Left forelimb (tissue), 1 donor: ENCODE measurements around the gene LMF1.

Source experiments
- DNase-seq: peaks from one replicate; pipeline ENCODE4 v3.0.0-alpha.2; 2018; ENCODE audit warnings: low spot score

The LMF1 gene

DNA sequence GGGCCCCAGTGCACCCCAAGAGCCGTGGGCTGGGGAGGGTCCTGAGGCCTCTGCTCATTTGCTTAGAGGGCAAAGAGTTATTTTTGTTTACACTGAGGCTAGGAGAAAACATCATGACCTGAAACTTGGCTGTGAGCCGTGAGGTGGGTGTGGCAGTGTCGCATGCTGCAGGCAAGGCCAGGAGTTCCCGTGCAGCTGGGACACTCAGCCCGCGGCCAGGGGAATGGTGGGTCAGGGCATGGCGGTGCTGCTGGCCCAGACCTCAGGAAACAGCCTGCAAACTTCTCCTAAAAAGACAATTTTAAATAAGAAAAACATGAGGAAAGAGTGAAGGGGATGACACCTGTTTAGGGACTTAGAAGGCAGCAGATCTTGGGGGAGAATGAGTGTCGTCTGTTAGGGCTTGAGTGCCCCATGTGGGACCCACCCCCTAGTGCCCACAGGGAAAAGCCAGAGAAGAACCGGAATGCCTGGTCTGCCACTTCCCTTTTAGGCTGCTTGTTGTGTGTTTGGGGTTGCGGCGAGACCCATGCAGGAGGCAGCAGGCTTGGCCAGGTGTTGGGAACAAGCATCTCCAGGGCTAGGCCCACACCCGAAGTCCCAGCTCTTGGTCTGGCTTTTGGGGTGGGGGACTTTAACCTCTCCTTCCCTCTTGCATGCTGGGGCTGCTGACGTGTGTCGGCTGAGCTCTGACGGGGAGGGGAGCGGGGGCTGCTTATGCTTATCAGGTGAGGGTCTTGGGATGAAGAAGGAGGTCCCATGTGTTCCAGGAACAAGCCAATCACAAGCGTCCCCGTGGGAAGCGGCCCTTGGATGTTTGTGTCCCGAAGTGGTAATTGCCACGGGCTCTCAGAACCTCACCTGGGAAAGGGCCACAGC, 89.3 kb downstream of the LMF1 start:
- no peak for DNase-seq

DNA sequence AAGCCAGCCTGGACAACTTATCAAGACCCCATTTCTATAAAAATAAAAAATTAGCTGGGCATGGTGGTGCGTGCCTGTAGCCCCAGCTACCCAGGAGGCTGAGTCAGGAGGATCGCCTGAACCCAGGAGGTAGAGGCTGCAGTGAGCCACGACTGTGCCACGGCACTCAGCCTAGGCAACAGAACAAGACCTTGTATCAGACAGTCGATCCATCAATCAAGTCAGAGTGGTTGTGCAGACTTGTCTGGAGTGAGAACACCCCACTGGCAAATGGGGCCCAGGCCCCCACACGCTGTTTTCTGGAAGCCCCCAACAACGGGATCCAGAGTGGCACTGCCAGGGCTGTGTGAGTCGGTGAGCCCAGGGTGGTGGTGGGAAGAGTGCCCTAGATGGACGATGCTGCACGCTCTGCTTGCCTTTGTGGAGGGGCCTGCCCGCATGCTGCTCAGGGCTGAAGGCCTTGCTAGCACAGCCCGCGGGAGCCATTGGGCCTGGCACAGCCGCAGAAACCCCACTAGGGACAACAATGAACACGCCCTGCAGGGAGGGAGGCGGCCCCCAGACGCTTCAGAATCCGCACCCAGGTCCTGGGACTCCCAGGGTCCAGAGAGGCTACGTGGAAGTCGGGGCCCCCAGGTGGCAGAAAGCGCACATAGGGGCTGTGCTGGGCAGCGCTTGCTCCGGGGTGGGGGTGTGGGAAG, 90.2 kb downstream of the LMF1 start:
- DNase-seq, result no peak

DNA sequence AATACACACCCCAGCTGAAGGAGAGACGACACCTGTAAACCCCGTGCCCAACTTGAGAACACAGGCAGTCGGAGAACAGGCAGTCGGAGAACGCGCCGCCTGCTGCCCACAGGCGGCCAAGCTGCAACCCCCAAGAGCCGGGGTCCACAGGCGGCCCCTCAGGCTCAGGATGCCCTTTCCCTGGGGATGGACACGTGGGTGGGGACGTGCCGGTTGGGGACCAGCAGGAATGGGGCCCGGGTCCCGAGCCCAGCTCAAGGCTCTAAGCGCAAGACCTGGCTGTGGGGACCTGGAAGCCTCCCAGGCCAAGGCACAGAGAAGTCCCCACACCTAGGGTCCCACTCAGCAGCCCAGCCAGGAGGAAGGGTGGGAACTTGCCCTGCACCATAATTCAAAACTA, 90.8 kb downstream of the LMF1 start:
- no peak for DNase-seq

DNA sequence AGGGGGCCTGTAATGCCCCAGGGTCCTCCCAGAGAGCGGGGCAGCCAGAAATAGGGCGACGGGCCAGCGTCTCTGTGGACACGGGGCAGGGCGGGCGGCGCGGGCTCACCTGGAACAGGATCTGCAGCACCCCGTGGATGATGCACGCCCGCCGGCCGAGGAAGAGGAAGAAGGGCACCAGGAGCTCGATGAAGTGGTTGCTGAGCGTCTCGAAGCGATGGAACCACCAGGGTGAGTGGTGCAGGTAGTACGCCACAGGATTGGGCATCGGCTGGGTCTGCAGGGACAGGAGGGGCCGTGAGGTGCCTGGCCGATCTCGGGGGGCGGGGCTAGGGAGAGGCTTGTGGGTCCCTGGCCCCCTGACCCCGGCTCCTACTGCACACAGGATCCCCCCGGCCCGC, 91.3 kb downstream of the LMF1 start:
- no peak for DNase-seq

DNA sequence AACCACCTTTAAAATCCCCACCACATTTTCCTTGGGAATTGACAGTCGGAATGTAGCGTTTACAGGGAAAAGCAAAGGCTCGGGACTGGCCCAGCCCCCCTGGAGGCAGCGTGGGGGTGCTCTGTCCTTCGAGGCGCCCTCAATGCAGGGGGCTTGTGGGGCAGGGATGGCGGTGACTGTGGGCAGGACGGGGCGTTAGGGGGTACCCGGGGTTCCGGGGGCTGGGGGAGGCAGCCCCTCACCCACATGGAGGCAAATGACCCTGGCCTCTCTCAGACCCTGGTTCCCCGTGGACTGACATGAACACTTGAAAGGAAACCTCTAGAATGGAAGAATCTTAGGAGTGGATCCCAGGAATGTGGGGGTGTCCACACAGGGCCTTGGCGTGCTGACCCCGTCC, 91.9 kb downstream of the LMF1 start:
- no peak for DNase-seq

DNA sequence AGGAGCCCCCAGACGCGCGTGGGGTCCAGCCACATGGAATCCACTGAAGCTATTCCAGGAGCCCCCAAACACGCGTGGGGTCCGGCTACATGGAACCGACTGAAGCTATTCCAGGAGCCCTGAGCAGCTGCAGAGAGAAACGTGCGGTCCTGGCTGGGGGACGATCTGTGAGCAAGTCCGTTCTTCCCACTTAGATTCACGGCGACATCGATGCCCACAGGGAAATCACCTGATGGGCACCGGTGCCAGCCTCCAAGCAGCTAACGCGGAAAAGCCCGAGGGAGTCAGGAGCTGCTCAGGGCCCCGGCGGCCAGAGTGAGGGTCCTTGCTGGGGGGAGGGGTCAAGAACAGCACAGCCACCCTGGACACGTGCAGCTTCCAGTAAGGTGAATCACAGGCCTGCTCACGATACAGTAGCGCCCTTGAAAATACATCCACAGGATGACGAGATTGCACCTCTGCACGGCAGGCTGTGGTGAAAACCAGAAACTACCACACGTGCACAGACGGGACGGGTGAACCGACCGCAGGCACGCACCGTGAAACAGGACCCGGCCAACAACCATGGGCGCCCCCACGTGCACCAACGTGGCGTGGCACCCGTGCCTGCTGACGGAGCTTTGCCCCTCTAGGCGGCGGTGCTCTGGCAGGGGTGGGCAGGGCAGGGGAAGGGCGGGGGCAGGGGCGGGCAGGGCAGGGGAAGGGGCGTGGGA, 92.6 kb downstream of the LMF1 start:
- DNase-seq, result no peak

DNA sequence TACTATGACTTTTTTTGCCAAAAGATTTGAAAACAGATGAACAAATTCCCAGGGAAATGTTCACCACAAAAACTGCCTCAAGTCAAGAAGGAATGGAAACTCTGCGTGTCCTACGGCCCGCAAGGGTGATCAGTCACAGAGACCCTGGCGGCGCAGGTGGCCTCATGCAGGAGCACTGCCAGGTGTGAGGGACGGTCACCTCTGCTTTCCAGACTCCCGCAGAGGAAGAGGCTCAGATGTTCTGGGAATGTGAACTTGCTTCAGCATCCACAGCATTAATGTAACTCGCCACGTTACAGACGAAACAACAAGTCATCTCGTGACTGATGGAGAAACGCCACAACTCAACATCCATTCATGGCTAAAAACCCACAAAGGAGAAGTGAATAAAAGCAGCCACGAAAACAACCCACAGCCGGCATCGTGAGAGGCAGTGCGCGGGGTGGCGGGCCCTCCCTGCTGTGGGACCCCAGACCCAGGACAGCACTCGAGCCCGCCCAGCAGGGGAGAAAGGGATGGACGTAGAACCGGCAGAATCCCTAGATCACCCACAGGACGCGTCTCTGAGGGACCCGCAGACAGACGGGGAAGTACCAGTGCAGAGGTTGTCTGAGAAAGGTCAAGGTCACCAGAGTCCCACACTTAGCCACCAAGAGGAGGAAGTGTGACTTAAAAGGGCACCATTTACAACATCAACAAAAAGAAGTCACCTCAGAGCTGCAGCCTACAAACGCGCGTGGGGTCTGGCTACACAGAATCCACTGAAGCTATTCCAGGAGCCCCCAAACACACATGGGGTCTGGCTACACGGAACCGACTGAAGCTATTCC, 93.3 kb downstream of the LMF1 start:
- DNase-seq, result no peak

DNA sequence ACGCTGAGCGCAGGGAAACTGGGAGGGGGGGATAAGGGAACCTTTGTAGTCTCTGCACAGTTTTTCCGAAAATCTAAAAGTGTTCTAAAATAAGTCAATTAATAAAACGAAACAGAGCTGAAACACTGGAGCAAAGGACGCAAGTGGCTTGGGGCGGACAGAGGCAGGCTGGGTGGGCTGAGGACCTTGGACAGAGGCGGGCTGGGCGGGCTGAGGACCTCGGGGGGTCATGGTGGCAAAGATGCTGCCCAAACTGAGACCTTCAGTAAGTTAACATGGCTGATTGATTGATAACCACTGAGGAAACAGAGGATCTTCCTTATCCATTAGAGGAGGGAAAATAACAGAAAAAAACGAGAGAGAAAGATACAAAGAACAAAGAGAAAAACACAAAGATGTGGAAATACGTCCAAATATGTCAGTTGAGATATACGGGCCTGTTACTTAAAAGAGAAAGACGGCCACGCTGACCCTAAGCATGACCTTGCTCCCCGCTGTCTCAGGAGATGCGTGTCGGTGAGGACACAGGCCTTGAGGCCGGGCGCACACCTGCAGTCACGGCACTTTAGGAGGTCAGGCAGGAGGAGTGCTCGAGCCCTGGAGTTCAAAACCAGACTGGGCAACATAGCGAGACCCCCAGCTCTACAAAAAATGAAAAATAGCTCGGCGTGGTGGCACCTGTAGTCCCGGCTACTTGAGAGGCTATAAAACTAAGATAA, 94.1 kb downstream of the LMF1 start:
- DNase-seq, result no peak

DNA sequence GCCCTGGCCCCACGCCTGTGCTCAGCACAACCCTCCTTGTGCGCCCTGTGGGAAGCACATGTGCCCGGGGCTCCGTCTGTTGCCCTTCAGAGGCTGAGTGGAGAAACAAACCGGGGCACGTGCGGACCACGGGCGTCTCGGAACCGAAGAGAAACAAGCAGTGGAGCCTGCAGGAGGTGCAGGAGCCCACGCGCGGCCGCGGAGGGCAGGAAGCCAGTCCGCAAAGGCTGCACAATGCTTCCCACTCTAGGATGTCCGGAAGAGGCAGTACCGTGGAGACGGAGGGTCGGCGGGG, 94.8 kb downstream of the LMF1 start:
- no peak for DNase-seq

DNA sequence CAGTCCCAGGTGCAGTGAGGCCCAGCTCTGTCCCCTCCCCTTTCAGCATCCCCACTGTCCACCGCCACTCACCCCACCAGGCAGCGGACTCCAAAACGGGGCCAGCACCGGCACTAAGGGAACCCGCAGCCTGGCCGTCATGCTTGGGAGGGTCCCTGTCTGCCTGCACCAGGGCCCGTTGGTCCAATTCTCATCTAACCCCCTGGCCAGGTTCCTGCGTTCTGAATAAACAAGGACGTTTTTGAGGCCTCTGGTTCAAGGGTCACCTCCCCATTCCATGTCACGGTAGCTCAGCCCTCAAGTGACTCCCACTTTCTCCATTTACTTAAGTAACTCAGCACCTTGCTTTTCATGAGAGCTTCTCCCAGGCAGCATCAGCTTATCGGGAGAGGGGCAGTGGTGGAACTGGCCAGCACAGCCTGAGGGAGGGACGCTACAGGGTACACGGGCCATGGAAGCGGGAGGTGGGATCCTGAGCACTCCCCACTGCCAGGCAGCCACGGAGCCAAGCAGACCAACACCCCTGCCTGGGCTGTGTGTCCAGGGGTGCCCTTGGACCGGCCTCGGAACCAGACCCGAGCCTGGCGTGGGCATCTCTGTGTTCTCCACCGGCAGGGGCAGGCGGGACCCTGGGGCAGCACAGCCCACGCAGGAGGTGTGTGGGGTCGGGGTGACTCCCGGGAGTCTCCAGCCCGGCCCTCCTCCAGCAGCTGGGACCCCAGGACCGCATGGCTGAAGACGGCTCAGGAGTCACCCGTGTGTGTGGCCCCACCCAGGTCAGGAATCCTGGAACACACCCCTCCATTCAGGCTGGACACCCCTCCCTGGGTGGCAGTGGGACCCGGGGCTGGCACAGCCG, 95.4 kb downstream of the LMF1 start:
- no peak for DNase-seq

DNA sequence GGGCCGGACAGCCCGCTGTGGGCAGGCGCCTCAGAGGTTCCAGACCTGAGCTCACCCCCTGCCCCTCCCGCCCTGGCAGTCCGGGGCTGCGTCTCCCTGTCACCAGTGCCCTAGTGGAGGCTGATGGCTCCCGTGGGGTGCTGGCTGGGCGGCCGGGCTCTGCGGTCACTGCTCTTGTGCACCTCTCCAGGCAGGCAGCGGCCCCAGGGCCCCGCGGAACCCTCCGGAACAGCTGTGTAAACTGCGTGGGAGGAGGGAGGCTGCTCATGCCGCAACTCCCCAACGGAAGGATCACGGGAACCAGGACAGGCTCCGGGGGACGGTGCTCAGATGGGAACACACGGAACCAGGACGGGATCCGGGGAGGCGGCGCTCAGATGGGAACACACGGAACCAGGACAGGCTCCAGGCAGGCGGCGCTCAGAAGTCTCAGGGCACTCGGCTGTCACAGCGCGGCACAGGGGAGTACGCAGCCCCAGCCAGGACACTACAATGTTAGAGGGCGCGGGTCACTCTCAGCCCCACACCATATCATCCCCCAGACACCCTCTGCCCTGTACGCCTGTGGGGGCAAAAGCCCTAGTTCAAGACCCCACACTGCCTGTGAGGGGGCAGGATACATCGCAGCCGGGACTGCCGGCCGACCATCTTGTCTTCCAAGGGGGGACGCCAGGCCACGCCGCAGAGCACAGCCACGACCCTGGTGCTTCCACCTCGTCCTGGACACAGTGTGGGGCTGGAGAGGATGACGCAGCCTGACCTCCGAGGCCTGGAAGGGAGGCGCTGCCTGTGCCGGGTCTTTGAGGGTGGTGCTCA, 96.2 kb downstream of the LMF1 start:
- DNase-seq, result no peak

DNA sequence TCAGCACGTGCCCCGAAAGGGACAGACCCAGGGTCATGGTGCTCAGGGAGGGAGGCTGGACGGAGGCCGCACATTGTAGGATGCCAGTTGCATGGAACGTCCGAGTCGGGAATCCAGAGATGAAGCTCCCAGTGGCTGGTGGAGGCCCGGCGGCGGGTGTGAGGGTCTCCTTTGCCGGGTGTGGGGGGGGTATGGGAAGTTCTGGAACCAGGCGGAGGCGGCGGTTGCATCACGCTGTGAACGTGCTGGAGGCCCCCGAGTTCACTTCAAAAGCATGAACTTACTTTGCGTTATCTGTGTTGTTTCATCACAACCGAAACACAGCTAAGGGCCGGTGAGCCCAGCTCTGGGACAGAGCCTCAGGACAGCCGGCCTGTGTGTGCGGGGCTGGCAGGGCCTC, 96.9 kb downstream of the LMF1 start:
- no peak for DNase-seq

DNA sequence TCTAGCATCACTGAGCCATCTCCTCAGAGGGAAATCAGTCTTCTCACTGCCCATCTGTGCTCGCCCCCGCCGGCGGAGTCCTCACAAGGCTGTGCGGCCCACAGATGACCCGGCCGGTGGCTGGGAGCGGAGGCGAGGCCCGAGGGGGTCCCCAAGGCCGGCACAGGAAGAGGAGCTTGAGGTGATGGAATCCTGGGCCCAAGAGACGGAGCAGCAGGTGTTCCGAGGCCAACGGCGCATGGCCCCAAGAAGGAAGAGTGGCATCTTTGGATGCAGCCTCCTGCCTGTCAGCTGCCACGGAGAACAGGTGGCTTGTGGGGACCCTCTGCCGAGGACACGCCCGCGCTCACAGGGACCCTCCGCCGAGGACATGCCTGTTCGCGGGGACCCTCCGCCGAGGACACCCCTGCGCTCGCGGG, 97.5 kb downstream of the LMF1 start:
- DNase-seq, result no peak

DNA sequence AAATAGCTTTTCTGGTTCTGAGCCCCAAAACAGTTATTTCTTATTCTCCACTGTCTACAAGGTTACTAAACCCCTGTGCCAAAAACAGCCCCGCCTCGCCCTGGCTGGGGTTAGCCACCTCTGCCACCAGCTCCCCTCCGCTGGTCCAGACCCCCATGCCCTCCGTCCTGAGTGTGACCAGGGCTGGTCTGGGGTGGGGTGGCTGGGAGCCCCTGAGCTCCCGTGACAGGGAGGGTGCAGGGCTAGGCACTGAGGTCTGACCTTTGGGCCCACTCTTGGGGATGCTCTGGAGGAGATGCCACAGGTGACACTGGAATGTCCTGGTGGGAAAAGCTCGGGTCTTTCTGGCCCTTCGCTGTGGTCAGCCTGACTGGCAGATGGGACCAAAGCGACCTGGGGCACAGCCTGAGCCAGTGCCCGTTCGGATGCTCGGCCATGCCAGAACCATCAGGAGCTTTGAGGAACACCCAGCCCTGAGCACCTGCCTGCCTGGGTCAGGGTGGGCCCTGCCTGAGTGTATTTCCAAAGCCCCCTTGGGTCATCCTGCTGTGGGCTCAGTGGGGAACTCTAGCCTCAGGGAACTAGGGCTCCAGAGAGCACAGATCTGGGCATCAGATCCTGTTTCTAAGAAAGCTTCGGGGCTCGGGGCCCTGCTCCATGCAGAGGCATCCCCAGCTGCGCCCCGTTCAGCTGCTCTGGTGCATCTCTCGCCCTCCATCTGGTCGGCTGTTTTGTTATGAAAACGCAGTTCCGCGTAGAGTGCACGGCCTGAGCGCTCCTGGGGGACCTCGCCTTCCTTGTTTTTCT, 98.1 kb downstream of the LMF1 start:
- no peak for DNase-seq

DNA sequence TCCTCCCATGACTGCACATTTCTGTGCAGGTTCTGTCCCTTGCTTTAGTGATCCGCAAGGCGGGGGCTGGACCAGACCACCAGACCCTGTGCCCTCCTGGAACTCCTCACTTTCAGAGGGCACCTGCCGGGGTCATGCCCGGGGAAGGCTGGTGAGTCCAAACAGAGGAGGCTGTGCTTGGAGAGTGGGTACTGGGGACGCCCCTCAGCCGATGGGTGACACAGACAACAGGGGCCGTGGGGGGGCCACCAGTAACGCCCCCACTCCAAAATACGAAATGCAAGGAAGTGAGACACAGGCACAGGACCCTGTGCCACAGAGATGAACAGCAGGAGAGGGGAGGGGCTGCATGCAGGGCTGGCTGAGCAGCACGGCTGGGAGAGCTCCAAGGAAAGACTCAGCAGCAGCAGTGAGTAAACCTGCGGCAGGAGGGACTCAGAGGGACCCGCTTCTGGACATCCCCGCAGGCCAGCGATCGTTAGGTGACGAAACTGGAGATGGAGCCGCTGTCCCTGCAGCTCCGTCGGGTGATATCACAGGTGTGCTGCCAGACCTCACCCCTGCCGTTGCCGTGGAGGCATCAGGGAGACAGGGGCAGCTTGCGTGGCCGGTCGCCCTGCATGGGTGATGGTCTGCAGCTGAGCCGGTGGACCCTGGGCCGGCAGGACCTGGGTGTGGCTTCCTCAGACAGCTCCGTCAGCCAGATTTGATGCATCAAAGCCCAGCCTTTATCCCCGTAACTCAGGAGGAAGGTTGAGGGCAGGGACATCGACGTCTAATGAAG, 99.0 kb downstream of the LMF1 start:
- no peak for DNase-seq

DNA sequence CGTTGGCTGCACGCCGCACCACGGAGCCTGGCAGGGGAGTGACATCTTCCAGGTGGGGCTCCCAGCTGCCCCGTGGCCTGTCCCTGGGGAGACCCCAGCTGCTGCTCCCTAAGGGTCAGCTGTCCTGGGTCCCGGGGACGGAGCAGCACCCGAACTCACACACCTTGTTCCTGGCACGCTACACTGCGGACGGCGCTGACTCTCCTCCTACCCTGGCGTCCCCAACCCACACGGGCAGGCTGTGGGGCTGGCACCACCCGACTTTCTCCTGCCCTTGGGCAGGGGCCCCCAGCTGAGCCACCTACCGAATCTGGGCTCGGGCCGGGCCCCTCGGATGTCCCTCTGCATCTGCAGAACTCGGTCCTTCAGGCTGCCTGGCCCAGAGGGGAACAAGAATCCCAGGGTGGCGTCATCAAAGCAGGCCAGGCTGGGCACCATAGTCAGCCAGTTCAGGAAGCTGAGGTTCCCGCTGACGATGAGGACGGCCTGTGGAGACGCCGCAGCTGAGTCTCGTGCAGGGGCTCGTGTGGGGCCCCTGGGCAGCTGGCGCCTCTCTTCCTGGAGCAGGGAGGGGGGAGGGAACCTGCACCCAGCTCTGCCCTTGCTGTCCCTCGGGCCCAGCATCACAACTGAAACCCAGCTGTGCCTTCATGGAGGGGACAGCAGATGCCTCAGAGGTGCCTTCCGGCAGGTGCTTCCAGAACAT, 99.8 kb downstream of the LMF1 start:
- no peak for DNase-seq
